ENCODE data around the gene CCL1.

CCL1 gene

DNA sequence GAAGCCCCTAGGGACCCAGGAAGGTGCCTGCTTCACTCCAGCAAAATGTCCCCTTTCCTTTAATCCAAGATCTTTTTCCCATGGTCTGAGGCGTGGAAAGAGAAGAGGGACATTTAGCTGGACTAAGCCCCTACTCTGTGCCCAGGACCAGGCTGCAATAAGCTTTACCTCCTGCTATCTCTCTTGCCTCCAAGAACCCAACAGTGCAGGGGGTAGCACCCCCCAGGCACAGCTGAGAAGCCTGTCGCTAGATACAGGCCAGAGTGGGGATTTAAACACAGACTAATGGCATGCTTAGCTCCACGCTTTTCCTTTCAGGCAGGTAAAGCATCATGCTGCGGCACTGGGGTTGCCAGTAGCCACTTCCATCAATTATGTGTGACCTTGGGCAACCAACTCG lies 24.5 kb upstream of the CCL1 start:
- Histone ChIP-seq H2BK12ac (ENCODE audit: low read length) (no peak overlapping the region), H2AFZ (ENCODE audit: insufficient read depth, low read length, poor library complexity) (no peak overlapping the region), H4K91ac (ENCODE audit: low read depth, low read length) (no peak overlapping the region), H3K4me3 (ENCODE audit: low read depth, low read length) (no peak overlapping the region), H3K36me3 (ENCODE audit: control insufficient read depth in 1 of 2, insufficient read depth in 2 of 2, low read length in 2 of 2) (no peaks in the 10 kb centered on the region), H3K14ac (ENCODE audit: low read length) (no peak overlapping the region), H4K8ac (ENCODE audit: low read depth, low read length) (no peak overlapping the region), H3K79me2 (ENCODE audit: control insufficient read depth, insufficient read depth, low read length, poor library complexity) (no peaks in the 10 kb centered on the region), H4K12ac (ENCODE audit: low read depth, low read length) (no peak overlapping the region), H2BK120ac (ENCODE audit: insufficient read depth, low read length, poor library complexity) (no peak overlapping the region), H3K18ac (ENCODE audit: low read length) (no peak overlapping the region), H3K79me1 (ENCODE audit: low read length) (no peaks in the 10 kb centered on the region), H3K9ac (ENCODE audit: low read length) (no peak overlapping the region), H3K23ac (ENCODE audit: low read length) (no peak overlapping the region), H2AK5ac (ENCODE audit: low read length) (no peak overlapping the region), H3K4me2 (ENCODE audit: low read length) (no peak overlapping the region), H3K4ac (ENCODE audit: low read depth, low read length) (no peak overlapping the region), H3K27me3 (ENCODE audit: insufficient read depth, low read length) (no peaks in the 10 kb centered on the region), H3K27ac (ENCODE audit: low read depth, low read length) (no peak overlapping the region), H2BK5ac (ENCODE audit: low read depth, low read length, poor library complexity) (no peak overlapping the region), H3K9me3 (ENCODE audit: insufficient read depth, low read depth, low read length) (no peaks in the 10 kb centered on the region), H3K4me1 (ENCODE audit: control insufficient read depth in 1 of 2, insufficient read depth in 2 of 2, low read length in 2 of 2) (no peaks in the 10 kb centered on the region)
- no CpG with 5 or more reads among the region's 5 CpGs for WGBS (ENCODE audit: extremely low coverage, insufficient coverage, insufficient read length)
- no peak for DNase-seq

DNA sequence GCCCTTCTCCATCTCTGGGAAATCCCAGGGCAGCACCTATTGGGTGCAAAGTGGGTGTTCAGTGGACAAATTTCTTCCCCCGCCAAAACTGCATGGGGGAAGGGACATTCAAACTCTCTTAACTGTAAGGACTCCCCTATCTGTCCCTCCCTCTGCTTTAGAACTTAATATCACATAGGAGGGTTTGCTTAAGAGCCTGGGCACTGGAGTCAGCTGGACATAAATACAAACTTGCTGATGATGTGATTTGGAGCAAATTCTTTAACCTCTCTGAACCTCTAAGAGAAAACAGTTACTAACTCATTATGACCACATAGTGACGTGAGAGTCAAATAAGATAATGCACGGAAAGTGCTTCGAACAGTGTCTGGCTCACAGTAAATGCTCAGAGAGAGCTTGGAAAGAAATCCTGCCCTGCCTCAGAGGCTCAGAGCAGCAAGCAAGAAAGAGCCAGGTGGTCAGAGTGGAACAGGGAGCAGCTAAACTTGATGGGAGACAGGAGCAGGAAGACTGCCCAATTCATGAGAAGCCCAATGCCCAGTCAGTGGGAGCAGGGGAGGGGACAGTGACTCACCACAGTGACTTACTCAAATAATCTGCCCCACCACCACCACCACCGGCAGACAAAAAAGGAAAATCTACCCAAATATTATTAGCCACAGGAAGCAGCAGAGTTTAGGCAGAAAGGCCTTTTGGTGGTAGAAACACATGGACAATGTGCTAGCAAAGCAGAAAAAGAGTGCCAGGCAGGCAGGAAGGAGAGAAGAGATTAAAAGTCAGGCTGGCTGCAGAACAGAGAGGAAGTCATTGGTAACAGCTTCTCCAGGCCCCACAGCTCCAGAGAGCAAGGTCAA lies 23.9 kb upstream of the CCL1 start:
- Histone ChIP-seq H3K4me1 (ENCODE audit: control insufficient read depth in 1 of 2, insufficient read depth in 2 of 2, low read length in 2 of 2) (no peaks in the 10 kb centered on the region), H3K27me3 (ENCODE audit: insufficient read depth, low read length) (no peaks in the 10 kb centered on the region), H3K4me3 (ENCODE audit: low read depth, low read length) (no peak overlapping the region), H4K91ac (ENCODE audit: low read depth, low read length) (no peak overlapping the region), H3K14ac (ENCODE audit: low read length) (no peak overlapping the region), H3K18ac (ENCODE audit: low read length) (no peak overlapping the region), H2AK5ac (ENCODE audit: low read length) (no peak overlapping the region), H3K4ac (ENCODE audit: low read depth, low read length) (no peak overlapping the region), H4K8ac (ENCODE audit: low read depth, low read length) (no peak overlapping the region), H3K79me1 (ENCODE audit: low read length) (no peaks in the 10 kb centered on the region), H3K23ac (ENCODE audit: low read length) (no peak overlapping the region), H2BK5ac (ENCODE audit: low read depth, low read length, poor library complexity) (no peak overlapping the region), H4K12ac (ENCODE audit: low read depth, low read length) (no peak overlapping the region), H3K9me3 (ENCODE audit: insufficient read depth, low read depth, low read length) (no peaks in the 10 kb centered on the region), H3K36me3 (ENCODE audit: control insufficient read depth in 1 of 2, insufficient read depth in 2 of 2, low read length in 2 of 2) (no peaks in the 10 kb centered on the region), H3K79me2 (ENCODE audit: control insufficient read depth, insufficient read depth, low read length, poor library complexity) (no peaks in the 10 kb centered on the region), H3K27ac (ENCODE audit: low read depth, low read length) (no peak overlapping the region), H3K4me2 (ENCODE audit: low read length) (no peak overlapping the region), H2BK120ac (ENCODE audit: insufficient read depth, low read length, poor library complexity) (no peak overlapping the region), H2AFZ (ENCODE audit: insufficient read depth, low read length, poor library complexity) (no peak overlapping the region), H3K9ac (ENCODE audit: low read length) (no peak overlapping the region), H2BK12ac (ENCODE audit: low read length) (no peak overlapping the region)
- DNase-seq = no peak
- WGBS (ENCODE audit: extremely low coverage, insufficient coverage, insufficient read length) = no CpG with 5 or more reads among the region's 5 CpGs

DNA sequence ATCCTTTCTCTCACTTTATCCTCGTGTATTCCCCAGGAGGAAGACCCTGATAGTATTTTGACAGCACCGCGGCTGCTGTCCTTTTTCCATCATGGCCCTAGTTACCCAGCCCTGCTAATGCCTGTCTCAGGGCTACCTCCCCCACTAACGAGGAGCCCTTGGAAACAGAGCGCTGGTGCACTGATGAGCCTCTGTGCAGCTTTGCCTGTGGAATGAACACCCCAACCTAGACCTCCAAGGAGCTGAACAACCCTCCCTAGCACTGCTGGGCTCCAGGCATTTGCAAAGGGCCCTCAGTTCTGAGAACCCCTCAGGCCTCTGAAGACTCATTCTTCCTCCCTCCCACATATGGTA lies 23.3 kb upstream of the CCL1 start:
- Histone ChIP-seq H3K4ac (ENCODE audit: low read depth, low read length) (no peak overlapping the region), H3K4me1 (ENCODE audit: control insufficient read depth in 1 of 2, insufficient read depth in 2 of 2, low read length in 2 of 2) (no peaks in the 10 kb centered on the region), H4K91ac (ENCODE audit: low read depth, low read length) (no peak overlapping the region), H3K79me2 (ENCODE audit: control insufficient read depth, insufficient read depth, low read length, poor library complexity) (no peaks in the 10 kb centered on the region), H2BK12ac (ENCODE audit: low read length) (no peak overlapping the region), H3K23ac (ENCODE audit: low read length) (no peak overlapping the region), H3K9me3 (ENCODE audit: insufficient read depth, low read depth, low read length) (no peaks in the 10 kb centered on the region), H2AK5ac (ENCODE audit: low read length) (no peak overlapping the region), H3K79me1 (ENCODE audit: low read length) (no peaks in the 10 kb centered on the region), H3K27ac (ENCODE audit: low read depth, low read length) (no peak overlapping the region), H3K36me3 (ENCODE audit: control insufficient read depth in 1 of 2, insufficient read depth in 2 of 2, low read length in 2 of 2) (no peaks in the 10 kb centered on the region), H3K18ac (ENCODE audit: low read length) (no peak overlapping the region), H2BK5ac (ENCODE audit: low read depth, low read length, poor library complexity) (no peak overlapping the region), H2AFZ (ENCODE audit: insufficient read depth, low read length, poor library complexity) (no peak overlapping the region), H3K27me3 (ENCODE audit: insufficient read depth, low read length) (no peaks in the 10 kb centered on the region), H3K4me3 (ENCODE audit: low read depth, low read length) (no peak overlapping the region), H3K4me2 (ENCODE audit: low read length) (no peak overlapping the region), H3K9ac (ENCODE audit: low read length) (no peak overlapping the region), H4K12ac (ENCODE audit: low read depth, low read length) (no peak overlapping the region), H3K14ac (ENCODE audit: low read length) (no peak overlapping the region), H2BK120ac (ENCODE audit: insufficient read depth, low read length, poor library complexity) (no peak overlapping the region), H4K8ac (ENCODE audit: low read depth, low read length) (no peak overlapping the region)
- no peak for DNase-seq
- WGBS (ENCODE audit: extremely low coverage, insufficient coverage, insufficient read length) = no CpG with 5 or more reads among the region's 5 CpGs

DNA sequence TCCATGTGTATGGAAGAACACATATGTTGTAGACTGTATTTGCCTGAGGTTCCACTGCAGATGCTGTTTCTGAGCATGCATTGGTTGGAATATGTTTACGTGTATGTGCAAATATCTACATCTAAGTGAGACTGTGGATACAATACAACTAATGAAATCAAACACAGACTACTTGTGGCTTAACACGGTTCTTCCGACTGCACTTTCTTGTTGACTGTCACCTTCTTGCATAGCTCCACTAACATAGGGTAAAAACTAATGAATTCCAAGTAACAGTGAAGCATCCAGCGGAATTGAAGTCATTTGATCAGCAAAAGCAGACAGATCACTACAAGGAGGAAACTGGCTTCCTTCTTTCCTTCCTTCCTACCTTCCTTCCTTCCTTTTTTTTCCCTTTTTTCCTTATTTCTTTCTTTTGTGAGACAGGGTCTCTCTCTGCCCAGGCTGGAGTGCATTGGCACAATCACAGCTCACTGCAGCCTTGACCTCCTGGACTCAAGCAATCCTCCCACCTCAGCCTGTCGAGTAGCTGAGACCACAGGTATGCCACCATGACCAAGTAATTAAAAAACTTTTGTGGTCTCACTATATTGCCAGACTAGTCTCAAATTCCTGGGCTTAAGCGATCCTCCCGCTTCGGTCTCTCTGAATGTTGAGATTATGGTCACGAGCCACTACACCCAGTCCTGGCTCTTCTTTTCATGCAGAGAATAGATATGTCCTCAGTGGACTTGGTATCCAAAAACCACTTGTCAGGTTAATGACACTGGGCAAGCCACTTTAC lies 22.0 kb upstream of the CCL1 start:
- H2BK12ac ChIP-seq (ENCODE audit: low read length) = no peak overlapping the region
- H3K9ac ChIP-seq (ENCODE audit: low read length) = no peak overlapping the region
- H3K23ac ChIP-seq (ENCODE audit: low read length) = no peak overlapping the region
- H4K8ac ChIP-seq (ENCODE audit: low read depth, low read length) = no peak overlapping the region
- no peak overlapping the region for H2BK5ac ChIP-seq (ENCODE audit: low read depth, low read length, poor library complexity)
- no peaks in the 10 kb centered on the region for H3K9me3 ChIP-seq (ENCODE audit: insufficient read depth, low read depth, low read length)
- H3K14ac ChIP-seq (ENCODE audit: low read length) = no peak overlapping the region
- no peaks in the 10 kb centered on the region for H3K4me1 ChIP-seq (ENCODE audit: control insufficient read depth in 1 of 2, insufficient read depth in 2 of 2, low read length in 2 of 2)
- no peak overlapping the region for H2AFZ ChIP-seq (ENCODE audit: insufficient read depth, low read length, poor library complexity)
- no peak overlapping the region for H2AK5ac ChIP-seq (ENCODE audit: low read length)
- no peak overlapping the region for H4K91ac ChIP-seq (ENCODE audit: low read depth, low read length)
- DNase-seq = no peak
- no peaks in the 10 kb centered on the region for H3K36me3 ChIP-seq (ENCODE audit: control insufficient read depth in 1 of 2, insufficient read depth in 2 of 2, low read length in 2 of 2)
- no peak overlapping the region for H2BK120ac ChIP-seq (ENCODE audit: insufficient read depth, low read length, poor library complexity)
- no peaks in the 10 kb centered on the region for H3K27me3 ChIP-seq (ENCODE audit: insufficient read depth, low read length)
- H4K12ac ChIP-seq (ENCODE audit: low read depth, low read length) = no peak overlapping the region
- H3K79me1 ChIP-seq (ENCODE audit: low read length) = no peaks in the 10 kb centered on the region
- WGBS (ENCODE audit: extremely low coverage, insufficient coverage, insufficient read length) = no CpG with 5 or more reads among the region's 9 CpGs
- H3K4me3 ChIP-seq (ENCODE audit: low read depth, low read length) = no peak overlapping the region
- no peak overlapping the region for H3K4me2 ChIP-seq (ENCODE audit: low read length)
- no peak overlapping the region for H3K27ac ChIP-seq (ENCODE audit: low read depth, low read length)
- no peaks in the 10 kb centered on the region for H3K79me2 ChIP-seq (ENCODE audit: control insufficient read depth, insufficient read depth, low read length, poor library complexity)
- H3K18ac ChIP-seq (ENCODE audit: low read length) = no peak overlapping the region
- H3K4ac ChIP-seq (ENCODE audit: low read depth, low read length) = no peak overlapping the region

All from trophoblast cell (in vitro differentiated cells and primary cell).